Rectal smooth muscle tissue (tissue), 1 donor: ENCODE measurements around the gene PGA3.
"Not testable (repeated sequence)": the region's sequence is repeated elsewhere in the genome, so short reads cannot be mapped to it uniquely, and the experiment has no call there.

Experiments
- H3K27ac ChIP-seq: one replicate; pipeline ENCODE4 v1.7.0; 2013; ENCODE audit warnings: low read depth, low read length, inconsistent platforms
- H3K27me3 ChIP-seq: one replicate; pipeline ENCODE4 v1.7.0; 2013; ENCODE audit warnings: low read length; ENCODE audit not compliant: control insufficient read depth, insufficient read depth
- H3K36me3 ChIP-seq: one replicate; pipeline ENCODE4 v1.7.0; 2013; ENCODE audit warnings: low read length; ENCODE audit not compliant: control insufficient read depth, insufficient read depth
- H3K4me1 ChIP-seq: one replicate; pipeline ENCODE4 v1.7.0; 2013; ENCODE audit warnings: low read length; ENCODE audit not compliant: control insufficient read depth, insufficient read depth
- H3K4me3 ChIP-seq: one replicate; pipeline ENCODE4 v1.7.0; 2013; ENCODE audit warnings: low read length
- H3K9ac ChIP-seq: one replicate; pipeline ENCODE4 v1.7.0; 2013; ENCODE audit warnings: low read length

Gene PGA3

DNA sequence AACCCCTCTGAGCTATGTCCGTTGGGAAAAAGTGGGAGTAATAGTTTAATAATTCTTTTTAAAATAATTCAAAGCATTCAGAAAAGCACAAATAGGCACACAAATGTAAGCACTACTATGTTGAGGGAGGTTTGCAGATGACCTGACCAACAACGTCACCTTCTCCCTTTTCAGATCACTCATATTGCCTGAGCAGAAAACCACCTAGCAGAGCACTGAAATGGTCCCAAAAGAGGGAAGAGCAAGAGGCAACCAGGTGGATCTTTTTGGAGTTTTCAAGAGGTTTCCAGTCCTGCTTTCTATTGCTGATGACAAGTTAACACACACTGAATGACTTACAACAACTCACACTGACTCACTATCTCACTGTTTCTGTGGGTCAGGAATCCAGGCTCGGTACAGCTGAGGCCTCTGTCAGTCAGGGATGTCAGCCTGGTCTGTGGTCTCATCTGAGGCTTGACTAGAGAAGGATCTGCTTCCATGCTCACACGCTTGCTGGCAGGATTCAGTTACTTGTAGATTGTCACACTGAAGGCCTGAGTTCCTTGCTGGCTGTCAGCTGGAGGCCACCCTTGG, 4.3 kb upstream of the PGA3 start:
- Histone ChIP-seq H3K9ac (no peak overlapping the region), H3K27me3 (no peaks in the 10 kb centered on the region), H3K36me3 (no peaks in the 10 kb centered on the region), H3K27ac (no peak overlapping the region), H3K4me1 (no peaks in the 10 kb centered on the region), H3K4me3 (no peak overlapping the region)

DNA sequence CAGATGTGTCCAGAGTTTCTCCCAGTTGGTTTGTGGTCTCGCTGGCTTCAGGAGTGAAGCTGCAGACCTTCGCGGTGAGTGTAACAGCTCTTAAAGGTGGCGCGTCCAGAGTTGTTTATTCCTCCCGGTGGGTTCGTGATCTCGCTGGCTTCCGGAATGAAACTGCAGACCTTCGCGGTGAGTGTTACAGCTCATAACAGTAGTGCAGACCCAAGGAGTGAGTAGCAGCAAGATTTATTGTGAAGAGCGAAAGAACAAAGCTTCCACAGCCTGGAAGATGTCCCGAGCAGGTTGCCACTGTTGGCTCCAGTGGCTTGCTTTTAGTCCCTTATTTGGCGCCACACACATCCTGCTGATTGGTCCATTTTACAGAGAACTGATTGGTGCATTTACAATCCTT, 1.8 kb upstream of the PGA3 start:
- Histone ChIP-seq H3K36me3 (no peaks in the 10 kb centered on the region), H3K27ac (no peak overlapping the region), H3K27me3 (no peaks in the 10 kb centered on the region), H3K4me3 (no peak overlapping the region), H3K4me1 (no peaks in the 10 kb centered on the region), H3K9ac (no peak overlapping the region)

DNA sequence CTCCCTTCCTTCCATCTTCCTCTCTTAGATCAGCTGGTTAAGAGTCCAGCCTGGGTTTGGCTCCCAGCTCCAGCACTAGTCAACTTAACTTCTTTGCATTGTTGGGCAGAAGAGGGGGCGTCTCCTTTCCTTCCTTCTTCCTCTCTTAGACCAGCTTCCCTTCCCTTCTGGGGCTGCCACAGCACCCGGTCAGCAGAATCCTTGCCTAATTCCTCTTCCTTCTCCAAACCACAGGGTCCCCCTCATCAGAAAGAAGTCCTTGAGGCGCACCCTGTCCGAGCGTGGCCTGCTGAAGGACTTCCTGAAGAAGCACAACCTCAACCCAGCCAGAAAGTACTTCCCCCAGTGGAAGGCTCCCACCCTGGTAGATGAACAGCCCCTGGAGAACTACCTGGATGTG, 558 bp downstream of the PGA3 start:
- H3K27ac ChIP-seq: not testable (repeated sequence)

DNA sequence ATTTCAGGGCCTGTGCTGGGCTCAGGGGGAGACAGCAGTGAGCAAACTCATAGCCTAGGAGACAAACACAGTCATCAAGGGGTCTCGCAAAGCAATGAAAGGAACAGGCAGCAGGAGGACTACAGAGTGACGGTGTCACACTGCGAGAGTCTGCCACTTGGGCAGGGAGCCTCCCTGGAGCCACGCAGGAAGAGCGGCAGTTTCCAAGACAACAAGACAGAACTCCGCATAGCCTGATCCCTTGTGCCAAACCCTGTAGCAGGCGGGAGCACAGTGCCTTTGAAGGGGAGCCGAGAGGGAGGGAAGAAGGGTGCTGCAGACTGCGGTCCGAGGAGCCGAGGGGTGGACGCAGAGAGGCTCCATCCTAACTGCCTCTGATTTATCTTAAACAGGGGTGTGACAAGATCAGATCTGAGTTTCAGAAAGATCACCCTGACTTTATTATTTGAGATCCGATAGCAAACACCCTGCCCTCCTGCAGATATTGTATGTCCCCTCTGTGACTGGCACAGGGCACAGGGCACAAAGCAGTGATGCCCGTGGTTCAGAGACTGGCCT, 1.3 kb downstream of the PGA3 start:
- not testable (repeated sequence) for H3K4me3 ChIP-seq, H3K9ac ChIP-seq, H3K27me3 ChIP-seq, H3K27ac ChIP-seq, H3K4me1 ChIP-seq, H3K36me3 ChIP-seq

More for the DNA sequence above, 558 bp downstream of the PGA3 start:
- H3K27me3 ChIP-seq, H3K4me3 ChIP-seq, H3K4me1 ChIP-seq, H3K9ac ChIP-seq, H3K36me3 ChIP-seq: not testable (repeated sequence)

DNA sequence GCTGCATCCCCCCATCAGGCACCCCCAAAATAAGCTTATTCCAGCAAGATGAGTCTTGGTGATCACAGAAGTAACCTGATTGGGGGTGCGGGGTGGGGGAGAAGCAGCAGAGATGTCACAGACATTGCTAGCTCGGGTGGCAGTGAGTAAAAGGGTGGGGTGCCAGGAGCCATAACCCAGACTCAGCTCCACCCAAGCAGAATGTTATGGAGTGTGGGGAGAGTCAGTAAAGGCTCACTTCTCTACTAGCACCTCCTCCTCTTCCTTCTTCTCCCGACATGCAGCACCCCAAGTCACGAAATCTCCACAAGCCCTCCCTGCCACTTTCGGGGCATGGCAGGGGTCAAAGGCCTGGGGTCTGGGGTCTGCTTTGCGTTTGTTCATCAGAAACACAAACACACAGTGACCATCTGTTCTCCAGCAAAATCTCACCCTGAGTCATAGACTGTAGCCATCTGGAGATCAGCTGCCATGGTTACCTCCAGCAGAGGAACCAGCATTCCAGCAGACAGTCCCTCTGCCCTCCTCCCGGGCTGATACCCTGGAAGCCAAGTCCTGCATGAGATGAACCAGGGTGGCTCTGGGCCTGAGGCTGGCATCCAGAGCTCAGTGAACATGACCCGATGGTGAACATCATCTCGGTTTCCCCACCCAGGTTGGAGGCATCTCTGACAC, 4.5 kb downstream of the PGA3 start:
- H3K27me3 ChIP-seq, H3K4me1 ChIP-seq, H3K4me3 ChIP-seq, H3K9ac ChIP-seq, H3K27ac ChIP-seq, H3K36me3 ChIP-seq: not testable (repeated sequence)

DNA sequence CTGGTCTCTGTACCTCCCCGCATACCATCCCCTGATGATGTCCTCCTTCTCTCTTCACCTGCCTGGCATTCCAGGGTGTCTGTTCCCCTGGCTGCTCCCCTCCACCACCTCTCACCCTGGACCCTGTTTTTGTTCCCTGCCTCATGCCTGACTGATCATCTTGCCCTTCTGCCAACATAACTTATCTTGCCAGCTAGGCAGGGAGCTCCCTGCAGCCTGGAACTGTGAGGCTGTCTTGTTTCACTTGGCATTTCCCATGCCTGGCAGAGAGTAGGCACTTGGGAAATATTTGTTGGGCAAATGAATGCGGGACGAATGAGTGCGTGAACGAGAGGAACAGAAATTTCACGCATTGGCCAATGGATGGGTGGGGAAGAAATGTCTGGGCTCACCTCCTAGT, 7.3 kb downstream of the PGA3 start:
- not testable (repeated sequence) for H3K27me3 ChIP-seq, H3K4me1 ChIP-seq, H3K9ac ChIP-seq, H3K36me3 ChIP-seq, H3K4me3 ChIP-seq, H3K27ac ChIP-seq

DNA sequence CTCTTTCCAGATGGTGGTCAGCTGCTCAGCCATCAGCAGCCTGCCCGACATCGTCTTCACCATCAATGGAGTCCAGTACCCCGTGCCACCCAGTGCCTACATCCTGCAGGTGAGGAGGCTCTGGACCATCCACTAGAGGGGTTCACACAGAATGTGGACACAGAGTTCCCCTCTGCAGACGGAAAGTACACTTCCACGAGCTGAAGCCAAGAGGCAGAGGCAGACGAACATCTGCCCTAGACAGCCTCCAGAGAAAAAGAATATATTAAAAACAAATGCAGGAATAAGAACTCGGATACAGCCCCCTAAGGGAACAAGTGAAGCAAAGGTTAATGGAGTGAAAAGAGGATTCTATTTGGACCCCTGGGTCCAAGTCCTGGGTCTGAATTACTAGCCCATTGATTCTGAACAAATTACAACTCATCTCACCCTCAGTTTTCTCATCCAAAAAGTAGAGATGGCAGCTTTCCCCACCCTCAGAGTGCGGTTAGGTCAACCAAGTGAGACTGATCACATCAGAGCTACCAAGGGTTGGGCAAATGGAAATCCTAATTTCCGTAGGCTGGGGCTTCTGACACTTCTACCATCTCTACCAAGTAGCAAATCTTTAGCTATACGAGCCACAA, 8.1 kb downstream of the PGA3 start:
- H3K36me3 ChIP-seq, H3K4me3 ChIP-seq, H3K9ac ChIP-seq, H3K27me3 ChIP-seq, H3K4me1 ChIP-seq, H3K27ac ChIP-seq: not testable (repeated sequence)

DNA sequence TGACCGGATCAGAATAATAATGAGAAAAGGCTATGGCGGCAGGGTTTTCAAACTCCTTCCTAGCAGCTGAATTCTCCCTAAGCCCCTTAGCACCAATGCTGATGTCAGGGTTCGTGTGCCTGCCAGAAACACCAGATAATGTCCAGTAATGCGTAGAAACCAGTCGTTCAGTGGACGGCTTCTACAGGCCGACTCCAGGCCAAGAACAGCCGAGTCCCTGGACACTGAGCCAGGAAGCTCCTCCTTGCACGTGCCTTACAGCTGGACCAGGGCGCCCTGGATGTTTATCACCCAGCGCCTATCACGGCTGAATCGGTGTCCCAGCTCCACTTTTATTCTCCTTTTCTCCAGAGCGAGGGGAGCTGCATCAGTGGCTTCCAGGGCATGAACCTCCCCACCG, 8.9 kb downstream of the PGA3 start:
- H3K4me3 ChIP-seq, H3K27me3 ChIP-seq, H3K36me3 ChIP-seq, H3K9ac ChIP-seq, H3K27ac ChIP-seq, H3K4me1 ChIP-seq: not testable (repeated sequence)

DNA sequence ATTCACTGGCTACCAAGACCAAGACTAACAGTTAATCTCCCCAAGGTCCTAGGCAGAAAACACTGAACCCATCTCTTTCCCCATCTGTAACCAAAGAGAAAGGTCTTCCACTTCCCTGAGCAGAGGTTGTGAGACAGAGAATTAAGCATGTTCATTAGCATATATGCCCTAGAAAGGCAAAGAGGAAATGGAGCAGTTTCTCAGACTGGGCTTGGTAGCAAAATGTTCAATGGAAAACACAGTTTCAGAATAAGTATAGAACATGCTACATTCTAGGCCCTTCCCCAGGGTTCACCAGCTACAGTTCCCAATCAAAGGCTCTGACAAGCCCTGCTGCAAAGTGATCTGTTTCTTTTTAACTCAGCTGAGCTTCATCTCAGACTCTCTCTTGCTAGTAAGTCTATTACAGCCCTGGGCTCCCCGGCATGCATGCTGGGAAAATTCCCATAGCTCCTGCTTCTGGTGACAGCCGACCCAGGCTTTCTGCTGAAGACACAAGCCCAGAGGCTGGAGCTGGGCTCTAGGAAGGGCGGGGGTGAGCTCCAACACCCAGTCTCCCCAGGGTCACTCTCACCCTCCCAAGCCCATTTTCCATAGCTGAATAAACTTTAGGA, 10.5 kb downstream of the PGA3 start:
- not testable (repeated sequence) for H3K4me1 ChIP-seq

DNA sequence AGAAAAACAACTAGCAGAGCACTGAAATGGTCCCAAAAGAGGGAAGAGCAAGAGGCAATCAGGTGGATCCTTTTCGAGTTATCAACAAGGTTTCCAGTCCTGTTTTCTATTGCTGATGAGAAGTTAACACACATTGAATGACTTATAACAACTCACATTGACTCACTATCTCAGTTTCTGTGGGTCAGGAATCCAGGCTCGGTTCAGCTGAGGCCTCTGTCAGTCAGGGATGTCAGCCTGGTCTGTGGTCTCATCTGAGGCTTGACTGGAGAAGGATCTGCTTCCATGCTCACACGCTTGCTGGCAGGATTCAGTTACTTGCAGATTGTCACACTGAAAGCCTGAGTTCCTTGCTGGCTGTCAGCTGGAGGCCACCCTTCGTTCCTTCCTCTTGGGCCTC, 15.0 kb downstream of the PGA3 start:
- not testable (repeated sequence) for H3K9ac ChIP-seq, H3K4me1 ChIP-seq, H3K36me3 ChIP-seq, H3K27me3 ChIP-seq, H3K27ac ChIP-seq, H3K4me3 ChIP-seq

More for the DNA sequence above, 10.5 kb downstream of the PGA3 start:
- not testable (repeated sequence) for H3K27me3 ChIP-seq, H3K27ac ChIP-seq, H3K4me3 ChIP-seq, H3K9ac ChIP-seq, H3K36me3 ChIP-seq

DNA sequence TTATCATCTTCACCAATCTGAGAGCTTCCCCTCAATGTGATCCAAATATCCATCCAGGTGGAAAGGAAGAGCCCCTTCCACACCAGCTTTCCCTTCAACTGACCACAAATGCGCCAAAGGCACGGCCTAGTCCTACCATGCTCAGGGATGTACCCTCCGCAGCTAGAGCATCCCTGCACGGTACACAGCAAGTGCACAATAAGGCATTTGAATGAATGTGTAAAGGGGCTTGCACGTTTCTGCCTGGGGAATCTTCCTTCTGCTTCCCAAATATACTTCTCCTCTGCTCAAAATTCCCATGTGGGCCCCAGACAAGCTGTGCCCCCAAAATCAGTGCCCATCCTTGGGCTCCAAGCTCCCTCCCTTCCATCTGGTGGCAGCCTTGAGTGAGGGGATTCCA, 15.7 kb downstream of the PGA3 start:
- H3K9ac ChIP-seq, H3K27ac ChIP-seq, H3K36me3 ChIP-seq, H3K27me3 ChIP-seq, H3K4me3 ChIP-seq, H3K4me1 ChIP-seq: not testable (repeated sequence)

DNA sequence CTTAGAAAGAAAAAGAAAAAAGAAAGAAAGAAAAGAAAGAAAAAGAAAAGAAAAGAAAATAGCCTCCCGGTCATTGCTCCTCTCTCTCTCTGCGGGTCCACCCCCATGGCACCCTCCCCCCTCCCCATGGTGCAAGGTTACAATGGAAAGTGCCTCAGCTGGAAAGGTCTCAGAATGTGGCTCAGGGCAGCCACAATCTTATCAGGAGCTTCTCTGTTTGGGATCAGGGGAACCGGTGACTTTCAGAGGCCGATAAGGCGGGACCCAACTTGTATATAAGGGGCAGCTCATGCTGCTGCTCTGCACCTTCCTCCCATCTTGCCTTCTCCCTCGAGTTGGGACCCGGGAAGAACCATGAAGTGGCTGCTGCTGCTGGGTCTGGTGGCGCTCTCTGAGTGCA, 18.7 kb downstream of the PGA3 start, which contains the start of gene PGA4:
TSS of gene PGA4 (plus strand) at position 301 of the 400 bp plus-strand sequence. CDS start at position 355, 54 bp downstream.
- not testable (repeated sequence) for H3K4me3 ChIP-seq, H3K4me1 ChIP-seq, H3K36me3 ChIP-seq, H3K9ac ChIP-seq, H3K27ac ChIP-seq, H3K27me3 ChIP-seq
